ENCODE measurements around the gene LRGUK. TPM values are rescaled to one million over a fixed set of nuclear protein-coding genes. Genes with fewer than 3 reads are reported as not detected.

Gene LRGUK
- total RNA-seq, 2 donors from 2014 or later = 0.79 to 0.95 TPM

Other genes starting within 250 kb of the LRGUK start
- 10 to 100 TPM; 18.6 to 19.7 TPM for gene SLC35B4, start 189.6 kb downstream of the LRGUK start, total RNA-seq

Measured in posterior vena cava (tissue), 2 donors.